Mucosa of descending colon (tissue), 3 donors: ENCODE data around the gene NCKAP1. TPM values are rescaled to one million over a fixed set of nuclear protein-coding genes. Genes with fewer than 3 reads are reported as not detected.
"Not testable (repeated sequence)": the region's sequence is repeated elsewhere in the genome, so short reads cannot be mapped to it uniquely, and the experiment has no call there.

ENCODE experiments used
- ATAC-seq: fragments of 200-7000 bp; cut with Tn5 transposase; one replicate; pipeline ENCODE4 v1.9.1; 2020; ENCODE audit warnings: mild to moderate bottlenecking, moderate library complexity
- DNase-seq, 3 donors: peaks; one replicate each; pipeline ENCODE4 v3.0.0-alpha.2; 2020
- H3K36me3 ChIP-seq: fragments of 200-600 bp; one replicate; pipeline ENCODE4 v1.8.0; 2021; ENCODE audit warnings: low read depth, mild to moderate bottlenecking
- H3K4me1 ChIP-seq: fragments of 200-600 bp; one replicate; pipeline ENCODE4 v1.8.0; 2021; ENCODE audit warnings: low read depth, mild to moderate bottlenecking
- H3K4me3 ChIP-seq: fragments of 200-600 bp; one replicate; pipeline ENCODE4 v1.8.0; 2021; ENCODE audit warnings: mild to moderate bottlenecking
- H3K9me3 ChIP-seq: fragments of 200-600 bp; one replicate; pipeline ENCODE4 v1.8.0; 2021; ENCODE audit warnings: mild to moderate bottlenecking
- CTCF ChIP-seq: fragments of 200-600 bp; IDR thresholded peaks from one replicate; pipeline ENCODE4 v1.8.0; 2022; ENCODE audit warnings: antibody characterized with exemption, mild to moderate bottlenecking
- intact Hi-C, 2 donors: fragments of 100-400 bp; cut with DNase I in 1 of 2; cut with micrococcal nuclease in 1 of 2; formaldehyde crosslinking; loops; one replicate each; pipeline versions ENCODE4 v1.11.0 to v1.11.1; 2022; cut with DNase I, micrococcal nuclease
- total RNA-seq, 3 donors: library from RNA; stranded (reverse); fragmentation: NEBNext Ultra II Directional in 2 of 3; extraction: Animal tissue kit (Norgen Biotek cat#: 25700) in 2 of 3; gene quantifications; one replicate each; pipeline versions ENCODE4 v1.2.1 to v1.2.4, GENCODE V29; 2021 to 2023
- donor health status: DM: no; HTN: no; CAD: no; lungs with moderate emphysema.
- donor health status: DM: no; HTN: no; CAD: no.
- donor health status: DM: no; HTN: yes; CAD: no.

The NCKAP1 gene
- total RNA-seq, 3 donors from 2014 or later = 81.5 to 194 (median 87.2) TPM

DNA sequence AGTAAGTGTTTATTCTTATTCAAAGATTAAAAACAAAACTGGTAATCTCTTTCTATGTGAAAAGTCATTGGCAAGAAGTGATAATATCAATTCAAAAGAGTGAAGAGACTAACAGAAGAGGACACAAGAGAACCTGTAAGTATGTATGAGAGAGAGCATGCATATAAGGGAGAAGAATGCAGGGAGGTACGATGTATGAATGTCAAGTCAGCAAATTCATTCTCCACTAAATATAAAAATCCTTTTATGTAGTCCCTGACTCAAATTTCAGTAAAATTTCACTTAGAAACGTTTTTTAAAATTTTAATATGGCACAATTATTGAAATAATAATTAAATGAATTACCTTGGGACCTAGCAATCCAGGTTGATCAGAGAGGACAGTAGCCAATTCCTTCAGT is 55.3 kb downstream of the NCKAP1 start:
- H3K36me3 ChIP-seq = no peaks in the 10 kb centered on the region
- no peak overlapping the region for H3K4me3 ChIP-seq
- ATAC-seq (no peak), DNase-seq (no peak)
- no peaks in the 10 kb centered on the region for H3K9me3 ChIP-seq
- TF ChIP-seq CTCF = no peak
- H3K4me1 ChIP-seq = no peaks in the 10 kb centered on the region
- intact Hi-C loops = loop anchor here in 1 of 2 donors (10.0 kb wide), 1 partner anchor 218 kb away; no protein-coding TSS in a partner anchor

GRCh38 chr2:182981475-182981874 is 56.8 kb downstream of the NCKAP1 start:
- not testable (repeated sequence) for H3K4me1 ChIP-seq, DNase-seq, ATAC-seq, H3K9me3 ChIP-seq, H3K4me3 ChIP-seq, H3K36me3 ChIP-seq
- intact Hi-C loops = loop anchor here in 1 of 2 donors (10.0 kb wide), 1 partner anchor 217 kb away; no protein-coding TSS in a partner anchor

GRCh38 chr2:182980652-182981051 is 57.6 kb downstream of the NCKAP1 start:
- no peak for ATAC-seq
- H3K36me3 ChIP-seq = no peaks in the 10 kb centered on the region
- H3K9me3 ChIP-seq = no peaks in the 10 kb centered on the region
- no peaks in the 10 kb centered on the region for H3K4me1 ChIP-seq
- no peak for TF ChIP-seq CTCF
- intact Hi-C loops = loop anchor here in 1 of 2 donors (10.0 kb wide), 1 partner anchor 216 kb away; no protein-coding TSS in a partner anchor
- H3K4me3 ChIP-seq = no peak overlapping the region
- no peak for DNase-seq

DNA sequence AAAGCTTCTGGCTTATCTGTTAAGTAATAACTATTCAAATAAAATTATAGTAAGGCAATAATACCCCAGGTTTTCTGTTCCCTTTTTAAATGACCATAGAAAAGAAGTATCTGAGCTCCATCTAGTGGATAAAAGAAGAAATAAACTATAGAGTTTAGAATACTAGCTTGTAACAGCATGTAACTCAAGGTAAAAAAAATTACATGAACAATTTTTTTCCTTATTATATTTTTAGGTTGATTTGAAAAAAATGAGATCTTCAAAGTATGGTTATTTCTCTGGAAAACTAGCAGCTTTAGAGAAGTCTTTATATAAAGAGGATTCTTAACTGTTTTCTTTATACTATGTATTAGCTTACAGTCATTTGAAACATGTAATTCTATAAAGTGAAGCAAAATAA is 58.1 kb downstream of the NCKAP1 start:
- intact Hi-C loops = loop anchor here in 1 of 2 donors (10.0 kb wide), 1 partner anchor 215 kb away; no protein-coding TSS in a partner anchor
- Histone ChIP-seq H3K9me3 (no peaks in the 10 kb centered on the region), H3K4me1 (no peaks in the 10 kb centered on the region), H3K36me3 (peaks cover 1% of the 10 kb centered on the region), H3K4me3 (no peak overlapping the region)
- no peak for TF ChIP-seq CTCF
- no peak for DNase-seq
- ATAC-seq = peak; percentile 53

DNA sequence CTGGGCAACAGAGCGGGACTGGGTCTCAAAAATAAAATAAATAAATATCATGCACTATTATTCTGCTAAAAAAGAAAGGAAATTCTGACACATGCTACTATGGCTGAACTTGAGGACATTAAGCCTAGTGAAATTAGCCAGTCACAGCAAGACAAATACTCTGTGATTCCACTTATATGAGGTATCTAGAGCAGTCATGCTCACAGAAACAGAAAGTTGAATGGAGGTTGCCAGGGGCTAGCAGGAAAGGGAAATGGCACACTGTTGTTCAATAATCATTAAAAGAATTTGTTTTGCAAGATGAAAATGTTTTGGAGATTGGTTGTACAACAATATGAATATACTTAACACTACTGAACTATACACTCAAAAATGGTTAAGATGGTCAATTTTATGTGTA is 60.8 kb downstream of the NCKAP1 start:
- intact Hi-C loops = loop anchor here in 1 of 2 donors (10.0 kb wide), 1 partner anchor 213 kb away; no protein-coding TSS in a partner anchor
- TF ChIP-seq CTCF = no peak

DNA sequence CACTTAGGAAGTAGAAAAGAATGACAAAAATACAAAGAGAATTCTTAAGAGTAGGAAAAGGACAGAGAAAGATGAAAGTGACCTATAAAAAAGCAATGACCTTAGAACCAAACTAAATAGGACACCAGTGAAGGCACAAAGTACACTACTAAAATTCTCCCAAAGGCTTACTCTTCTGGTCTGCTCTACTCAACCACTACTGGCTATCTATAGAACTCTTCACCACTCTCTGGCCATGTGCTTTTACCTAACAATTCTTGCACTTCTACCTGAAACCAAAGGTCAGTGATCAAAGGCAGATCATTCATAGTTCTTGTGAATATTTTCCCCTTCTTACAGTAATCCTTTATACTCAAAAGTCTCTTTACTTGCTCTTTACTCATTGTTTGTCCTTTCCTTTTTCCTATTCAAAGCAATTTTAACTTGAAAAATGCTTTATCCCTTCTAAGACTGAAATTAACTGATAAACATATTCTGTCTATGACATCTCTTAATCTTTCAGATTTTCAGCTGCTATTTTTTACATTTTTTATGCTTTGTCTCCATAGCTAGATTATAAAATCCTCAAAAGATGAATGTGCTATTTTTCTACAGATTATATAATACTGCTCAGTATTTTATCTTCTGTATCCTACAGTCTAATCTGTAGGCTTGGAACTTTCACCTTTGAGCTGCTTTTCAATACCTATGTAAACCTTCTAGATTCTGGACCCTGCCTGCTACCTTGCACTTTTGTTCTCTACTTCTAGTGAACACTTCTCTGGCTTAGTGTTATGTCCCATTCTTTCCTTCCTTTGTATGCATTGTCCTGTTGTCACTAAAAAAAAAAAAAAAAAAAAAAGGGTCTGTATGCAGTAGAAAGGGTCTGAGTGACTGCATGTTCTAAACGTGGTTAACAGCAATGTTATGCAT is 64.6 kb downstream of the NCKAP1 start:
- peaks cover 3% of the 10 kb centered on the region for H3K9me3 ChIP-seq
- no peak for DNase-seq
- ATAC-seq = peak; percentile 28
- TF ChIP-seq CTCF = no peak
- peaks cover 5% of the 10 kb centered on the region for H3K4me1 ChIP-seq
- peaks cover 4% of the 10 kb centered on the region for H3K36me3 ChIP-seq
- intact Hi-C loops = loop anchor here in 1 of 2 donors (10.0 kb wide), 1 partner anchor 209 kb away; no protein-coding TSS in a partner anchor
- no peak overlapping the region for H3K4me3 ChIP-seq

More for the DNA sequence above, 60.8 kb downstream of the NCKAP1 start:
- H3K9me3 ChIP-seq = no peaks in the 10 kb centered on the region
- ATAC-seq (no peak), DNase-seq (no peak)
- H3K4me3 ChIP-seq = no peak overlapping the region
- peaks cover 4% of the 10 kb centered on the region for H3K36me3 ChIP-seq
- peaks cover 5% of the 10 kb centered on the region for H3K4me1 ChIP-seq
